Putamen (tissue), 1 donor: ENCODE results near the gene SAMM50.

ENCODE experiments used
- DNase-seq: peaks from one replicate; pipeline ENCODE4 v3.0.0-alpha.2; 2016; ENCODE audit warnings: low spot score

The SAMM50 gene

GRCh38 chr22:44029069-44029468 lies 73.8 kb downstream of the SAMM50 start:
- DNase-seq: no peak

- DNase-seq: no peak
These were observed 74.9 kb downstream of the SAMM50 start for GRCh38 chr22:44030051-44030701.

- DNase-seq: no peak
These were observed 75.5 kb downstream of the SAMM50 start for GRCh38 chr22:44030702-44031082.

- no peak for DNase-seq
These were observed 76.1 kb downstream of the SAMM50 start for GRCh38 chr22:44031158-44031952.

- DNase-seq: no peak
These were observed 77.0 kb downstream of the SAMM50 start for GRCh38 chr22:44032126-44032730.

- no peak for DNase-seq
These were observed 78.0 kb downstream of the SAMM50 start for GRCh38 chr22:44033287-44033686.

GRCh38 chr22:44033694-44034093 lies 78.5 kb downstream of the SAMM50 start:
- DNase-seq: no peak

- DNase-seq: no peak
These were observed 82.5 kb downstream of the SAMM50 start for GRCh38 chr22:44037519-44038375.

GRCh38 chr22:44039566-44040171 lies 84.4 kb downstream of the SAMM50 start:
- DNase-seq: no peak

- no peak for DNase-seq
These were observed 87.3 kb downstream of the SAMM50 start for GRCh38 chr22:44042249-44043218.

GRCh38 chr22:44045145-44045544 lies 89.9 kb downstream of the SAMM50 start:
- no peak for DNase-seq
